GM12875 (cell line): Measurements from ENCODE around the gene CLDN10.

Experiments
- H3K4me3 ChIP-seq: one replicate; pipeline ENCODE4 v1.5.1; 2011; ENCODE audit warnings: low read depth, low read length, control low read depth
- CTCF ChIP-seq: IDR thresholded peaks from 2 replicates; pipeline ENCODE4 v1.5.1; 2011; ENCODE audit warnings: low read depth, mild to moderate bottlenecking, control low read depth, inconsistent platforms, low read length, moderate library complexity, borderline replicate concordance; ENCODE audit not compliant: insufficient read depth

The CLDN10 gene

GRCh38 chr13:95620825-95621498, 68.4 kb downstream of the CLDN10 start:
- no peak overlapping the region for H3K4me3 ChIP-seq
- TF ChIP-seq CTCF = no peak

- no peak overlapping the region for H3K4me3 ChIP-seq
- TF ChIP-seq CTCF = no peak
These were observed 70.6 kb downstream of the CLDN10 start for GRCh38 chr13:95623141-95623540.

DNA sequence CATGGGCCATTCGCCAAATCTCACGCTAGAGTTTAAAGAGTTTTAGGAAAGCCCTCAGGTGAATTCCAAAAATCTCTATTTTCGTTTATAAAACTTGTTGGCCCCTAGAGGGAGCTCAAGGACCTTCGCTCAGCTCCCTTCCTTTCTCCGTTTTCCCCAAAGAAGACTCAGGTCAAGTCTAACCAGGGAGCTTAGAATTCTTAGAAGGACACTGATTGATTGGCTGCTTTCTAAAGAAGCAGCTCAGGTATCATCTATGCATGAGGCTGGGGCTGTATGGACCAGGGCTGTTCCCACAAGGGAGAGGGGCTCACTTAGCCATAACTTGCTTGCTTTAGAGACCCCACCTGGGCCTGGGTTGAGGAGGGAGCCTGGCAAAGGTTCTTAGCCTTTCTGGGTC, 71.5 kb downstream of the CLDN10 start:
- TF ChIP-seq CTCF = peak; percentile 51; the same call in 1 of the 2 replicates
- H3K4me3 ChIP-seq = no peak overlapping the region

- no peak overlapping the region for H3K4me3 ChIP-seq
- TF ChIP-seq CTCF = no peak
These were observed 74.2 kb downstream of the CLDN10 start for GRCh38 chr13:95626768-95627167.

GRCh38 chr13:95627590-95627989, 75.1 kb downstream of the CLDN10 start:
- no peak for TF ChIP-seq CTCF
- no peak overlapping the region for H3K4me3 ChIP-seq

- H3K4me3 ChIP-seq = no peak overlapping the region
- TF ChIP-seq CTCF = no peak
These were observed 76.0 kb downstream of the CLDN10 start for GRCh38 chr13:95628488-95628887.

GRCh38 chr13:95629071-95629470, 76.6 kb downstream of the CLDN10 start:
- TF ChIP-seq CTCF = no peak
- H3K4me3 ChIP-seq = no peak overlapping the region
